ENCODE data around the gene MAPK11.

GRCh38 chr22:50304528-50305392, 34.6 kb upstream of the MAPK11 start:
- TF ChIP-seq CTCF (IDR thresholded peaks at IDR 0.05), result no peak
- TF ChIP-seq POLR2A (IDR thresholded peaks at IDR 0.05), result no peak

Measured in lower leg skin (tissue), 3 donors.